GM13977 (cell line): ENCODE results near the gene HOXB3.

Experiments used
- DNase-seq: peaks from one replicate; pipeline ENCODE4 v3.0.0; 2012; ENCODE audit warnings: low spot score
- in situ Hi-C: fragments of 300-500 bp; cut with MboI; formaldehyde crosslinking; loops from one replicate; pipeline ENCODE4 v1.12.0; 2022; ENCODE audit warnings: low sequenced_read_pairs, low pct_unique_long_range_greater_than_20kb, mixed read lengths, inconsistent platforms; ENCODE audit not compliant: unreplicated experiment
- TF ChIP-seq, protein P1 (sequence below): IDR thresholded peaks from 2 replicates; pipeline ENCODE4 v1.5.1; 2012; ENCODE audit warnings: mild to moderate bottlenecking, control low read depth; ENCODE audit not compliant: insufficient read depth; ENCODE audit errors: extremely low read depth, missing control alignments

HOXB3 gene

DNA sequence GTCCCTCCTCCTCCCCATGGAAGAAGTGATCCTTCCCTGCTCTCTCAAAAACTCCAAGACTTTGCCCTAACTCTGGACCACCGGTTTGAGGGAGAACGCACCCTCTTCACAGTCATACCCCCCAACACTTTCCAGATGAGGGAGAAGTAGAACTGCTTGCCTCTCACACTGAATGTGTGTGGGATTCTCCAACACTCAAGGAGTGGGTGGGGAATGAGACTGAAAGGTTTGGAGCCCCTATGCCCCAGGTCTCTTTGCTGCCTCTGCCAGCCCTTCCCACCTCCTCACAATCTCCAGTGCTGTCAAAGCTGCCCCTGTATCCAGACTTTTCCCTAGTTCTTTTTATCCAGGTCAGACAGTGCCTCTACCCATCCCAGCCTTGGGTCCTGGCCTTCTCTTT, 23.3 kb downstream of the HOXB3 start:
- TF ChIP-seq, protein P1, sequence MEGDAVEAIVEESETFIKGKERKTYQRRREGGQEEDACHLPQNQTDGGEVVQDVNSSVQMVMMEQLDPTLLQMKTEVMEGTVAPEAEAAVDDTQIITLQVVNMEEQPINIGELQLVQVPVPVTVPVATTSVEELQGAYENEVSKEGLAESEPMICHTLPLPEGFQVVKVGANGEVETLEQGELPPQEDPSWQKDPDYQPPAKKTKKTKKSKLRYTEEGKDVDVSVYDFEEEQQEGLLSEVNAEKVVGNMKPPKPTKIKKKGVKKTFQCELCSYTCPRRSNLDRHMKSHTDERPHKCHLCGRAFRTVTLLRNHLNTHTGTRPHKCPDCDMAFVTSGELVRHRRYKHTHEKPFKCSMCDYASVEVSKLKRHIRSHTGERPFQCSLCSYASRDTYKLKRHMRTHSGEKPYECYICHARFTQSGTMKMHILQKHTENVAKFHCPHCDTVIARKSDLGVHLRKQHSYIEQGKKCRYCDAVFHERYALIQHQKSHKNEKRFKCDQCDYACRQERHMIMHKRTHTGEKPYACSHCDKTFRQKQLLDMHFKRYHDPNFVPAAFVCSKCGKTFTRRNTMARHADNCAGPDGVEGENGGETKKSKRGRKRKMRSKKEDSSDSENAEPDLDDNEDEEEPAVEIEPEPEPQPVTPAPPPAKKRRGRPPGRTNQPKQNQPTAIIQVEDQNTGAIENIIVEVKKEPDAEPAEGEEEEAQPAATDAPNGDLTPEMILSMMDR: no peak
- in situ Hi-C loops: no loop called here
- DNase-seq: no peak

DNA sequence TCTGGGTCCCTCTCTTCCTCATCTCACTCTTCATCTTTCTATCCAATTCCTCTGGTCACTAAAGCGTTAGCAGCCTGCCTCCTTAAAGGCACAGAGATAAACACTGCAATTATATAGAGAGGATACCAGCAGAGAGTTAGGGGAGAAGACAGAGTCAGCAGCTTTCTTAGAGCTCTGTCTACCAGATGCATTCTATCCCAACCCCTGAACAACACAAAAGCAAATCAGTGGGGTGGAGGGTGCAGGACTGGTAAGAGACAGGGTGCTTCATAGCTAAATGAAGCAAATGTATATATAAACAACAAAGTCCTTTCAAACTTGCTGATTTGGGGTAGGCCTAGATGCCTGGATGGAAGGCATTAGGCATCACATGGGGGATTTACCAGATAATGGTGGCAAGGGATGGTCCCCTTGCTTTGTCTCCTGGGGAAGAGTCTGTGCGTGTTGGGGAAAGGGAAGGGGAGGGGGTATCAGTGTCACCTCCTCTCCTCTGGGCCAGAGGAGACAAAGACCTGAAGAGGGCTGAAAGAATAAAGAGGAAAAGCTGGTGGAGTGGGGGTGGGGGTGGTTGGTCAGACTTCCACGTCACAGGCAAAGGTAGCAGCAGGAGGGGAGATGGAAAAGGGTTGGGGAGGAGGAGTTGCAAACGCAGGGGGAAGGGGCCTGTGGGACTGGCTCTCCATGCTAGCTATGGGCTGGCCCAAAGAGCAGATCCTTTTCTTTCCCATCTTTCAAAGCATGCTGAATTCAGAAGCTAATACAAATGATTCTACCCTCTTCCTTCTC, 23.9 kb downstream of the HOXB3 start:
- in situ Hi-C loops: no loop called here
- DNase-seq: no peak

DNA sequence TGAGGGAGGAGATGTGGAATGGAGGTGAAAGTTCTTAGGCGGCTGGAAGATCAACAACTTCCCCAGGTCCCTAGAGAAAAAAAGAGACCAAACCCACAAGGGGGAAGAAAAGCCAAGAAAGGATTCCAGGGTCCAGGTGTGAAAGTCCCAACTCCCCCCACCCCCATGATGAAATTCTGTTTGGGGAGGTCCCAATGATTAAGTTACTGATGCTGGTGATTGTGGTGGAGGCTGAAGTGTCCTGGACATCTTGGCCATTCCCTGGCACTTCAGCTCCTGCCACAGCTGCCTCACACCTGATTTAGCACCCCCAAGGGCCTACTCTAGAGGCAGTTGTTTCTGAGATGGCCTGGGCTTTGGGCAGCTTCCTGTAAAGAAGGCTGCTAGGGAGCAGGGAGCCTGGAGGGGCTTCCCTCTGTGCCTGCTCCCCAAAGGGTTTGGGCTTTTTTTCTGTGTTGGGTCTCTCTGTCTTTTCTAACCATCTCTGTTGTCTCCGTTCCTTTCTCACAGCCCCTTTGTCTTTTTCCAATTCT, 25.0 kb downstream of the HOXB3 start:
- TF ChIP-seq, protein P1: no peak
- in situ Hi-C loops: no loop called here
- DNase-seq: no peak

More for the DNA sequence above, 23.9 kb downstream of the HOXB3 start:
- TF ChIP-seq, protein P1: no peak

DNA sequence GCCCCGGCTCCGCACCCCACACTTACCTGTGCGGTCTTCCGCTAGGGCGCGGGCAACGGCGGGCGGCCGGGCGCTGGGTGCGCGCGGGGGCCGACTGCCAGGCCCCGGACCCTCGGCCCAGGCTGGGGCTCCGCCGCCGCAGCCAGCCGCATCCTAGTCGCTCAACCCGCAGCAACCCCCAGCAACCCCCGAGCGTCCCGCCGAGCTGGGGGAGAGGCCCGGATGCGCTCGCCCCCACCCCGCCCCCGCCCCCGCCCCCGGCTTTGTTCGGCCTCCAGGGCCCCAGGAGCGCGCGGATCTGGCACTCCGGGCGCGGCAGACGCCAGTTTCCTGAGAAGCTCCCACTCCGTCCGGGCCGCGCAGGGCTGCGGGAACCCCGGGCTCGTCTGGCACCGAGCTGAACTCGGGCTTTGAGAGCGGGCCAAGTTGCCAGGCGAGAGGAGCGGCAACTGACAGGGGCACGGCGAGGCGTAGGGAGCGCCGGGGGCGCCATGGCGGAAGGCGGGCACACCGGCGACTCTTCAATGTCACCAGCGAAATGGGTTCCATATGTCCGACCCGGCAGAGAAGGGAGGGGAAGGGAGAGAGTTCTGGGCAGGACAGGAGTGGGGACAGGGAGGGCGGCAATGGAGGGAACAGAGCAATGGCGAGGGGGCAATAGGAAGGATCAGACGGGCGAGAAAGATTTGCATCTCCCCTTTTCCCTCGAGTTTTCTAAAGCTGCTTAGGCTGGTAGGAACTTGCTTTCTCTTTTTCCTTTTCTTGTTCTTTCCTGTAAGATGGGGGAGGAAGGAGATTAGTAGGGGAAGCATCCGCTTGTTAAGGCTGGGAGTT, 25.6 kb downstream of the HOXB3 start:
- TF ChIP-seq, protein P1: no peak
- DNase-seq: no peak
- in situ Hi-C loops: no loop called here

DNA sequence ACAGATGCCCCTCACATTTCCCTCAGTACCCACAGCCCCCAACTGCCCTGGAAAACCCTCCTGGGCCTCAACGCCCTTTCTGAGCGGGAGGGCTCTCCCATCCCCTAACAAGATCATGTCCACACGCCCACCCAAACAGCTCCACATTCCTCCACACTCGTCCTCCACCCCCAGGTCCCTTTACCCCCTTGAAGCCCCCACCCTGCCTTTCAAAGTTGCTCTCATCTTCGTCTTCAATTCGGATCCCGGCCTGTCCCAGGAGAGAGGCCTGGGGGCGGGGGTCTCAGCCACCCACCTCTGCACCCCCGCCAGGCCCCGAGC, 26.2 kb downstream of the HOXB3 start:
- DNase-seq: no peak
- in situ Hi-C loops: no loop called here
- TF ChIP-seq, protein P1: no peak

DNA sequence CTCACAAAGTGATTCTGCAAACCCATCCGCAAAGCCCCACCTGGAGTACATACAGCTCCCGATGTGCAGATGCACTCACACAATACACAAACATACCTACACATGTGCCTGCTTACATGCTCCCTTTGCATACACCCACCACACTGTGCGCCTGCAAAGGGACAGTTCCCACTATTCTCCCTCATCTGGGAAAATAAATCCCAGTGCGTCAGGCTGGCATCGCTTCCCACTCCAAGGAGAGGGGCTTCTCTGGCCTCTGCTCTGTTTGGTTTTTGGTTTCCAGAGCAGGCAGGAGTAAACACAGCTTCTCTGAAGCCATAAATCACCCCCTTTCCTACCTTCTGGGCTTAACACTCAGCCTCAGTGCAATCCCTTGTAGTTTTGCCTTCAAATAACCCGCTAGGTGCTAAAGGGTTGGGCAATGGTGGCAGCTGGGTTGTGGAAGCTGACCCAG, 26.6 kb downstream of the HOXB3 start:
- in situ Hi-C loops: no loop called here
- DNase-seq: no peak
- TF ChIP-seq, protein P1: no peak
